Measurements from ENCODE around the gene ARHGDIA. TPM values are rescaled to one million over a fixed set of nuclear protein-coding genes. Genes with fewer than 3 reads are reported as not detected.
A peak's percentile ranks its signal among the peaks of the same experiment; 100 is the strongest.

Gene ARHGDIA
- total RNA-seq, 1 experiment from 2014 or later, result 247 TPM

DNA sequence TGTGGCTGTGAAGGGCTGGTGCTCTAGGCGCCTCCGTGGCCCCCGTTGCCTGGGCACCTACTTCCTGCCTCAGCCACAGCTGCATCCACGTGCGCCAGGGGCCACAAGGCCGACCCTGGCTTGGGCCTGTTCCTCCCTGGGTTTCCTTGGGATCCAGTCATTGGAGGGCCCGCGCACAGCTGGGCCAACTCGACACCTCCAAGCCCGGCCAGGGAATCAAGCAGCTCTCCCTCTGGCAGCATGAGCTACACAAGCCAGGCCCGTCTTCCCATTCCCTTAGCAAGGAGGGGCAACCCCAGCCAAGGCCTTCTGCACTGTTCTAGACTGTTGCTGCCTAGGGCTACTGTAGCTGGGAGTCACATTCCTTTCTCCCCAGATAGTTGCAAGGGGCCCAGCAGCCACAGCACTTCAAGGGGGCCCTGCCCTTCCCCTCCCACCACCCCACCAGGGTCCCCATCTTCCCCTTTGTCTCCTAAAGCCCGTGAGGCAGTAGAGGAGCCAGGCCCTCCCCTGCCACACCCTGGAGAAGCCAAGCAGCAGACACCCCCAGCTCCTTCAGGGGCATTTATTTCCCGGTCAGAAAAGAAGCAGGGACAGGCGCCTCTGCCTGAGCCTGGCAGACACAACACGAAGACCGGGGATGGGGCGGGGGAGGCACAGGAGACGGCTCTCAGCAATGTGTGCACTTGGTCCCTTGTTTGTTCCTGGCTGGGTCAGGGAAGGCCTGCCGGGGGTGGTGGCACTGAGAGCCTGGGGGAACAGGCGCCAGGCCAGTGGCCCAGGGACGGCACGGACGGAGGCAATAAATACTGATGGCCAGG lies 3.8 kb downstream of the ARHGDIA start (continued):
- TF ChIP-seq, protein P1, sequence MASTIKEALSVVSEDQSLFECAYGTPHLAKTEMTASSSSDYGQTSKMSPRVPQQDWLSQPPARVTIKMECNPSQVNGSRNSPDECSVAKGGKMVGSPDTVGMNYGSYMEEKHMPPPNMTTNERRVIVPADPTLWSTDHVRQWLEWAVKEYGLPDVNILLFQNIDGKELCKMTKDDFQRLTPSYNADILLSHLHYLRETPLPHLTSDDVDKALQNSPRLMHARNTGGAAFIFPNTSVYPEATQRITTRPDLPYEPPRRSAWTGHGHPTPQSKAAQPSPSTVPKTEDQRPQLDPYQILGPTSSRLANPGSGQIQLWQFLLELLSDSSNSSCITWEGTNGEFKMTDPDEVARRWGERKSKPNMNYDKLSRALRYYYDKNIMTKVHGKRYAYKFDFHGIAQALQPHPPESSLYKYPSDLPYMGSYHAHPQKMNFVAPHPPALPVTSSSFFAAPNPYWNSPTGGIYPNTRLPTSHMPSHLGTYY (CRISPR knock-in tag; IDR thresholded peaks at IDR 0.05), result no peak
- no peak for TF ChIP-seq GTF2I (CRISPR knock-in tag; conservative IDR thresholded peaks at IDR 0.05)
- peak; percentile 50; the same call in 1 of the 2 replicates for TF ChIP-seq EMX1 (CRISPR knock-in tag; IDR thresholded peaks at IDR 0.05)
- no peak for TF ChIP-seq ZNF219 (CRISPR knock-in tag; IDR thresholded peaks at IDR 0.05; ENCODE audit: borderline replicate concordance)
- TF ChIP-seq NFATC4 (CRISPR knock-in tag; IDR thresholded peaks at IDR 0.05), result peak; percentile 6; the same call in 1 of the 2 replicates
- TF ChIP-seq SMAD3 (CRISPR knock-in tag; IDR thresholded peaks at IDR 0.05; ENCODE audit: borderline replicate concordance), result 0 out of 2 replicates have a peak, but pooled peaks have one; percentile 76
- 0 out of 2 replicates have a peak, but pooled peaks have one; percentile 13 for TF ChIP-seq FOXK1 (CRISPR knock-in tag; IDR thresholded peaks at IDR 0.05)
- TF ChIP-seq FOXP1 (CRISPR knock-in tag; IDR thresholded peaks at IDR 0.05; ENCODE audit: borderline replicate concordance), result no peak; the same call in 1 of the 2 replicates
- TF ChIP-seq, protein P2, sequence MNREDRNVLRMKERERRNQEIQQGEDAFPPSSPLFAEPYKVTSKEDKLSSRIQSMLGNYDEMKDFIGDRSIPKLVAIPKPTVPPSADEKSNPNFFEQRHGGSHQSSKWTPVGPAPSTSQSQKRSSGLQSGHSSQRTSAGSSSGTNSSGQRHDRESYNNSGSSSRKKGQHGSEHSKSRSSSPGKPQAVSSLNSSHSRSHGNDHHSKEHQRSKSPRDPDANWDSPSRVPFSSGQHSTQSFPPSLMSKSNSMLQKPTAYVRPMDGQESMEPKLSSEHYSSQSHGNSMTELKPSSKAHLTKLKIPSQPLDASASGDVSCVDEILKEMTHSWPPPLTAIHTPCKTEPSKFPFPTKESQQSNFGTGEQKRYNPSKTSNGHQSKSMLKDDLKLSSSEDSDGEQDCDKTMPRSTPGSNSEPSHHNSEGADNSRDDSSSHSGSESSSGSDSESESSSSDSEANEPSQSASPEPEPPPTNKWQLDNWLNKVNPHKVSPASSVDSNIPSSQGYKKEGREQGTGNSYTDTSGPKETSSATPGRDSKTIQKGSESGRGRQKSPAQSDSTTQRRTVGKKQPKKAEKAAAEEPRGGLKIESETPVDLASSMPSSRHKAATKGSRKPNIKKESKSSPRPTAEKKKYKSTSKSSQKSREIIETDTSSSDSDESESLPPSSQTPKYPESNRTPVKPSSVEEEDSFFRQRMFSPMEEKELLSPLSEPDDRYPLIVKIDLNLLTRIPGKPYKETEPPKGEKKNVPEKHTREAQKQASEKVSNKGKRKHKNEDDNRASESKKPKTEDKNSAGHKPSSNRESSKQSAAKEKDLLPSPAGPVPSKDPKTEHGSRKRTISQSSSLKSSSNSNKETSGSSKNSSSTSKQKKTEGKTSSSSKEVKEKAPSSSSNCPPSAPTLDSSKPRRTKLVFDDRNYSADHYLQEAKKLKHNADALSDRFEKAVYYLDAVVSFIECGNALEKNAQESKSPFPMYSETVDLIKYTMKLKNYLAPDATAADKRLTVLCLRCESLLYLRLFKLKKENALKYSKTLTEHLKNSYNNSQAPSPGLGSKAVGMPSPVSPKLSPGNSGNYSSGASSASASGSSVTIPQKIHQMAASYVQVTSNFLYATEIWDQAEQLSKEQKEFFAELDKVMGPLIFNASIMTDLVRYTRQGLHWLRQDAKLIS (CRISPR knock-in tag; IDR thresholded peaks at IDR 0.05; ENCODE audit: borderline replicate concordance), result peak; percentile 66; the same call in 1 of the 2 replicates
- no peak for TF ChIP-seq ZNF263 (CRISPR knock-in tag; IDR thresholded peaks at IDR 0.05; ENCODE audit: low read depth)
- TF ChIP-seq, protein P3, sequence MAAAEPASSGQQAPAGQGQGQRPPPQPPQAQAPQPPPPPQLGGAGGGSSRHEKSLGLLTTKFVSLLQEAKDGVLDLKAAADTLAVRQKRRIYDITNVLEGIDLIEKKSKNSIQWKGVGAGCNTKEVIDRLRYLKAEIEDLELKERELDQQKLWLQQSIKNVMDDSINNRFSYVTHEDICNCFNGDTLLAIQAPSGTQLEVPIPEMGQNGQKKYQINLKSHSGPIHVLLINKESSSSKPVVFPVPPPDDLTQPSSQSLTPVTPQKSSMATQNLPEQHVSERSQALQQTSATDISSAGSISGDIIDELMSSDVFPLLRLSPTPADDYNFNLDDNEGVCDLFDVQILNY (CRISPR knock-in tag; IDR thresholded peaks at IDR 0.05), result no peak
- no peak for TF ChIP-seq ZNF232 (CRISPR knock-in tag; IDR thresholded peaks at IDR 0.05)
- 0 out of 2 replicates have a peak, but pooled peaks have one; percentile 35 for TF ChIP-seq ARID4B (CRISPR knock-in tag; IDR thresholded peaks at IDR 0.05; ENCODE audit: borderline replicate concordance)
- no peak; the same call in 1 of the 2 replicates for TF ChIP-seq ESRRA (CRISPR knock-in tag; IDR thresholded peaks at IDR 0.05; ENCODE audit: borderline replicate concordance)
- TF ChIP-seq ZNF512 (CRISPR knock-in tag; IDR thresholded peaks at IDR 0.05; ENCODE audit: borderline replicate concordance), result no peak
- 0 out of 2 replicates have a peak, but pooled peaks have one; percentile 8 for TF ChIP-seq ZNF671 (CRISPR knock-in tag; IDR thresholded peaks at IDR 0.05)
- TF ChIP-seq MAX (CRISPR knock-in tag; IDR thresholded peaks at IDR 0.05), result peak; percentile 20; the same call in 1 of the 2 replicates
- TF ChIP-seq OVOL2 (CRISPR knock-in tag; IDR thresholded peaks at IDR 0.05; ENCODE audit: borderline replicate concordance), result no peak
- TF ChIP-seq MLX (CRISPR knock-in tag; IDR thresholded peaks at IDR 0.05), result 0 out of 2 replicates have a peak, but pooled peaks have one; percentile 42
- 0 out of 2 replicates have a peak, but pooled peaks have one; percentile 1 for TF ChIP-seq RORB (CRISPR knock-in tag; IDR thresholded peaks at IDR 0.05)
- no peak for TF ChIP-seq CREB1 (CRISPR knock-in tag; IDR thresholded peaks at IDR 0.05)
- no peak for TF ChIP-seq NFE2L1 (CRISPR knock-in tag; IDR thresholded peaks at IDR 0.05)
- TF ChIP-seq CBFB (CRISPR knock-in tag; IDR thresholded peaks at IDR 0.05; ENCODE audit: low read depth), result no peak
- TF ChIP-seq JUN (CRISPR knock-in tag; IDR thresholded peaks at IDR 0.05), result peak; percentile 44; the same call in 1 of the 2 replicates
